Mesenchymal stem cell (in vitro differentiated cells and primary cell): ENCODE results near the gene UNC13D.
A peak's percentile ranks its signal among the peaks of the same experiment; 100 is the strongest.

Experiments
- DNase-seq: peaks from one replicate; pipeline ENCODE4 v3.0.0-alpha.2; 2013
- H2AFZ ChIP-seq: one replicate; pipeline ENCODE4 v1.6.1; 2013; ENCODE audit warnings: low read depth, mild to moderate bottlenecking, control low read depth, inconsistent platforms, low read length, moderate library complexity
- H2AK5ac ChIP-seq: 2 replicates; pipeline ENCODE4 v1.6.1; 2013; ENCODE audit warnings: low read length, moderate library complexity, mild to moderate bottlenecking, inconsistent platforms; ENCODE audit not compliant: severe bottlenecking
- H2BK120ac ChIP-seq: one replicate; pipeline ENCODE4 v1.6.1; 2013; ENCODE audit warnings: low read depth, mild to moderate bottlenecking, inconsistent platforms, low read length, moderate library complexity
- H2BK12ac ChIP-seq, 2 experiments: one replicate each; pipeline ENCODE4 v1.6.1; 2013; ENCODE audit warnings: inconsistent platforms in 2 of 2, low read length in 2 of 2, mild to moderate bottlenecking in 2 of 2, moderate library complexity in 2 of 2, control low read depth in 1 of 2
- H2BK15ac ChIP-seq: one replicate; pipeline ENCODE4 v1.6.1; 2013; ENCODE audit warnings: mild to moderate bottlenecking, low read depth, inconsistent platforms; ENCODE audit not compliant: poor library complexity, severe bottlenecking
- H2BK5ac ChIP-seq: 2 replicates; pipeline ENCODE4 v1.6.1; 2013; ENCODE audit warnings: low read depth, mild to moderate bottlenecking, low read length, control low read depth, inconsistent platforms; ENCODE audit not compliant: poor library complexity, severe bottlenecking
- H3K14ac ChIP-seq, 2 experiments: one replicate each; pipeline ENCODE4 v1.6.1; 2013; ENCODE audit warnings: inconsistent platforms in 2 of 2, low read length in 2 of 2, control low read depth in 1 of 2, mild to moderate bottlenecking in 1 of 2, moderate library complexity in 1 of 2
- H3K18ac ChIP-seq, 2 experiments: one replicate each; pipeline ENCODE4 v1.6.1; 2013; ENCODE audit warnings: inconsistent platforms in 2 of 2, low read length in 2 of 2, control low read depth in 1 of 2, low read depth in 1 of 2, mild to moderate bottlenecking in 1 of 2
- H3K23ac ChIP-seq, 2 experiments: one replicate each; pipeline ENCODE4 v1.6.1; 2013; ENCODE audit warnings: inconsistent platforms in 2 of 2, low read length in 2 of 2, mild to moderate bottlenecking in 2 of 2, moderate library complexity in 2 of 2, control low read depth in 1 of 2
- H3K27ac ChIP-seq: 2 replicates; pipeline ENCODE4 v1.5.1; 2013; ENCODE audit warnings: mild to moderate bottlenecking, moderate library complexity, low read length, control low read depth, inconsistent platforms; ENCODE audit not compliant: poor library complexity, severe bottlenecking
- H3K27me3 ChIP-seq, 2 experiments: 2 replicates each; pipeline versions ENCODE4 v1.6.1 to v1.7.0; 2013; ENCODE audit warnings: low read length in 2 of 2, mild to moderate bottlenecking in 2 of 2, moderate library complexity in 2 of 2, control low read depth in 1 of 2, inconsistent platforms in 1 of 2; ENCODE audit not compliant: control insufficient read depth in 1 of 2, insufficient read depth in 1 of 2
- H3K36me3 ChIP-seq, 2 experiments: 2 replicates each; pipeline versions ENCODE4 v1.6.1 to v1.7.0; 2013; ENCODE audit warnings: low read length in 2 of 2, control low read depth in 1 of 2, inconsistent platforms in 1 of 2, low read depth in 1 of 2, mild to moderate bottlenecking in 1 of 2; ENCODE audit not compliant: insufficient read depth in 2 of 2, control insufficient read depth in 1 of 2
- H3K4ac ChIP-seq, 2 experiments: one replicate each; pipeline ENCODE4 v1.6.1; 2013; ENCODE audit warnings: inconsistent platforms in 2 of 2, low read length in 2 of 2, mild to moderate bottlenecking in 2 of 2, moderate library complexity in 2 of 2, control low read depth in 1 of 2, low read depth in 1 of 2
- H3K4me1 ChIP-seq: 2 replicates; pipeline ENCODE4 v1.6.1; 2013; ENCODE audit warnings: low read depth, low read length, control low read depth; ENCODE audit not compliant: control insufficient read depth, insufficient read depth
- H3K4me2 ChIP-seq: 2 replicates; pipeline ENCODE4 v1.6.1; 2013; ENCODE audit warnings: low read length, mild to moderate bottlenecking, inconsistent platforms; ENCODE audit not compliant: poor library complexity, severe bottlenecking
- H3K4me3 ChIP-seq, 2 experiments: 2 replicates each; pipeline versions ENCODE4 v1.5.1 to v1.7.0; 2013; ENCODE audit warnings: low read length in 2 of 2, mild to moderate bottlenecking in 2 of 2, control low read depth in 1 of 2, low read depth in 1 of 2; ENCODE audit not compliant: insufficient read depth in 1 of 2
- H3K79me1 ChIP-seq: replicated peaks from 2 replicates; pipeline ENCODE4 v1.6.1; 2013; ENCODE audit warnings: mild to moderate bottlenecking, control low read depth, low read length, inconsistent platforms; ENCODE audit not compliant: poor library complexity, severe bottlenecking
- H3K9ac ChIP-seq: 2 replicates; pipeline ENCODE4 v1.7.0; 2013; ENCODE audit warnings: mild to moderate bottlenecking, low read length, moderate library complexity
- H3K9me3 ChIP-seq: 2 replicates; pipeline ENCODE4 v1.7.0; 2013; ENCODE audit warnings: mild to moderate bottlenecking, low read length; ENCODE audit not compliant: control insufficient read depth
- H4K8ac ChIP-seq: one replicate; pipeline ENCODE4 v1.6.1; 2013; ENCODE audit warnings: inconsistent platforms, mild to moderate bottlenecking, low read length, moderate library complexity
- H4K91ac ChIP-seq: one replicate; pipeline ENCODE4 v1.6.1; 2013; ENCODE audit warnings: mild to moderate bottlenecking, low read length, inconsistent platforms
- WGBS: methylation state at CpG from one replicate; pipeline ENCODE4 v1.1.7; 2013; ENCODE audit warnings: mixed read lengths; 5-methylcytosine and 5-hydroxymethylcytosine counted together

UNC13D gene

DNA sequence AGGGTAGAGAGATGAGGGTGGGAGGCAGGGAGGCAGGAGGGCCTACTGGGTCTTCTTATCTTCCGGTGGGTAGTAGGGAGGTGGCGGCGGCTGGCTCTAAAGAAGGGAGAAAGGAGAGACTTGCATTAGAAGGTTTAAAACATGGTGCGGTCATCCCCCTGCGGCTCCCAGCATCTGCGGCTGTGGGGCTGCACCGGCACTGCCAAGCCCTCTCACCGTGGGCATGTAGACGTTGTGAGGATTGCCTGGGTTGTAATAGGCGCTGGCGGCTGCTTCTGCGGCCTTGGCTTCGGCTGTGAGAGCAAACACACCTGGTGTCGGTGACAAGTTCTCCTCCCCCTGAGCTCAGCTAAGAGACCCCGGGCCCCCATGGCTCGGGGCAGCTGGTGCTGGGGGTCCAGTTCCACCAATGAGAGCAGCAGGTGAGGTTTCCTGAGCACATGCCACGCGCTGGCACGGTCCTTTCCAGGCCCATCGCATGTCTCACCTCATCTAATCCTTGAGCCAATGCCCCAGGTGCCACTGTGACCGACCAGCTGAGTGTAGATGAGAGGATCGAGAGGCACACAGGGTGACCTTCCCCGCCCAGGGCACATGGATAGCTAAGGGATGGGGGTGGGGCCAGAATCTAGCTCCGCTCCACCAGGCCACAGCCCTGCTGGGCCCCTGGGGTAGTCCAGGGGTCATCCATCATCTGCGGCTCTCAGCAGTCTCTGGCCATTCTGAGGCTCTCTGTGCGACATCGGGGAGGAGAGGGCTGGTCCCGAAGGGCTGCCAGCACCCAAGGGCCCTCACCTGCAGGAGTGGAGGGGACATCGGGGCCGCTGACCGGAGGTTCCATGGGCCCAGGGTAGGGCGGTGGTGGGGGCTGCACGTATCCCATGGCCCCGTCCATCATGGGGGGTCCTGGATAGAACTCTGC lies 2.7 kb upstream of the UNC13D start:
- H3K23ac ChIP-seq: no peak overlapping the region
- H4K8ac ChIP-seq: no peak overlapping the region
- DNase-seq: no peak
- H3K14ac ChIP-seq: no peak overlapping the region
- peaks cover 17% of the 10 kb centered on the region for H3K79me1 ChIP-seq
- H3K4me3 ChIP-seq: no peak overlapping the region
- no peak overlapping the region for H4K91ac ChIP-seq
- H3K27ac ChIP-seq: no peak overlapping the region
- H2AFZ ChIP-seq: no peak overlapping the region
- no peak overlapping the region for H2AK5ac ChIP-seq
- H3K4me2 ChIP-seq: no peak overlapping the region
- H2BK15ac ChIP-seq: no peak overlapping the region
- 97% methylated on average over 34 of the region's 34 CpGs for WGBS
- peaks cover 28% of the 10 kb centered on the region for H3K4me1 ChIP-seq
- no peak overlapping the region for H2BK12ac ChIP-seq
- H3K9ac ChIP-seq: no peak overlapping the region
- no peak overlapping the region for H2BK5ac ChIP-seq
- H3K9me3 ChIP-seq: no peaks in the 10 kb centered on the region
- no peak overlapping the region for H3K4ac ChIP-seq
- no peaks in the 10 kb centered on the region for H3K27me3 ChIP-seq
- H3K18ac ChIP-seq: no peak overlapping the region
- no peak overlapping the region for H2BK120ac ChIP-seq
- H3K36me3 ChIP-seq: peaks cover 62% of the 10 kb centered on the region in 2 experiments

DNA sequence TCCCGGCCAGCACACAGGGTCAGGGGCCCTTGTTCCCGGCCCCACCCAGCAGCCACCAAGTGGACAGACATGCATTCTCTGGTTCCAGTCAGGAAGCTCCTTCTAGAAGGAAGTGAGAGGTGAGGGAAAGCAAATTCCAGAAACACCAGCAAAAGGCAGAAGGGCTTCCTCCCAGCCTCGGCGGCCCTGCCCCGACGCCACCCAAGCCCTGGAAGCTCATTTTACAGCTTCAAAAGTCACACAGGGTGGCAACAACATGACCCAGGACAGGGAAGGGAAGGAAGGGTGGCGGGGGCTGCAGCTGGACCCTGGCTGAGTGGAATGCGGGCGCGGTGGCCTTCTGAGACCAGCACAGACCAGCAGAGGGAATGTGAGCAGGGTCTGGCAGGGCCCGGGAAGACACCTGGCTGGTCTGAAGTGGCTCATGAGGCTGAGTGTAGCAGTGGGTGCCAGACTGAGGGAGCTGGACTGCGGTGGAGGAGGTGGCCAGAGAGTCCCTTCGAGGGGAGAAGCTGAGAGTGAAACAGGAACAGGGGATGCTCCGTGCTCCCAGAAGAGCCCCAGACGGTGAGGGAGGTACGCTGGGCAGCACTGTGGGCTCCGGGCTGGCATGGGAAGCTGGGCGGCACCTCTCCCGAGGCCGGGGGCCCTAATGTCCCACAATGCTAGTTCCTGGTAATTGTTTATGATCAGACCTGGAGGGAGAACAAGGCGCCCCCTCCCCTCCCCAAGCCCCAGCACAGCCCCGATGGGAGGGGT lies 1.9 kb upstream of the UNC13D start:
- H3K36me3 ChIP-seq: peaks cover 56% of the 10 kb centered on the region in 2 experiments
- no peak overlapping the region for H2BK12ac ChIP-seq
- peak overlapping the region; percentile 47 for H4K91ac ChIP-seq
- H3K4me2 ChIP-seq: no peak overlapping the region
- no peak overlapping the region for H2BK5ac ChIP-seq
- H4K8ac ChIP-seq: peak overlapping the region; percentile 79
- H3K4ac ChIP-seq: no peak overlapping the region
- no peak overlapping the region for H2AFZ ChIP-seq
- H3K27me3 ChIP-seq: no peaks in the 10 kb centered on the region
- H3K4me3 ChIP-seq: no peak overlapping the region
- H3K23ac ChIP-seq: no peak overlapping the region
- H3K9me3 ChIP-seq: no peaks in the 10 kb centered on the region
- H3K18ac ChIP-seq: peak overlapping the region in 1 of 2 experiments; percentile 48
- H3K27ac ChIP-seq: peak overlapping the region; percentile 27
- H3K4me1 ChIP-seq: peaks cover 22% of the 10 kb centered on the region
- H2AK5ac ChIP-seq: peak overlapping the region; percentile 60
- no peak overlapping the region for H2BK120ac ChIP-seq
- WGBS: 88% methylated on average over 22 of the region's 22 CpGs
- no peak for DNase-seq
- no peak overlapping the region for H3K14ac ChIP-seq
- H2BK15ac ChIP-seq: no peak overlapping the region
- no peak overlapping the region for H3K9ac ChIP-seq
- peaks cover 17% of the 10 kb centered on the region for H3K79me1 ChIP-seq

GRCh38 chr17:75845058-75845711 lies 981 bp upstream of the UNC13D start:
- no peaks in the 10 kb centered on the region for H3K9me3 ChIP-seq
- peaks cover 47 to 49% of the 10 kb centered on the region in 2 experiments for H3K36me3 ChIP-seq
- H3K4ac ChIP-seq: peak overlapping the region; percentile 35 to 44
- H3K27ac ChIP-seq: no peak overlapping the region
- no peaks in the 10 kb centered on the region for H3K27me3 ChIP-seq
- no peak overlapping the region for H2BK5ac ChIP-seq
- no peak overlapping the region for H2AFZ ChIP-seq
- H3K79me1 ChIP-seq: peaks cover 15% of the 10 kb centered on the region
- H3K4me2 ChIP-seq: no peak overlapping the region
- H2BK120ac ChIP-seq: no peak overlapping the region
- H2BK15ac ChIP-seq: no peak overlapping the region
- 66% methylated on average over 21 of the region's 21 CpGs for WGBS
- peak overlapping the region; percentile 83 for H4K8ac ChIP-seq
- H4K91ac ChIP-seq: peak overlapping the region; percentile 70
- peaks cover 22% of the 10 kb centered on the region for H3K4me1 ChIP-seq
- no peak overlapping the region for H3K23ac ChIP-seq
- peak overlapping the region in 1 of 2 experiments; percentile 84 for H3K14ac ChIP-seq
- peak; percentile 76 for DNase-seq
- peak overlapping the region; percentile 52 to 55 for H3K18ac ChIP-seq
- peak overlapping the region in 1 of 2 experiments; percentile 37 for H2BK12ac ChIP-seq
- H3K4me3 ChIP-seq: no peak overlapping the region
- peak overlapping the region; percentile 85 for H2AK5ac ChIP-seq
- peak overlapping the region; percentile 6 for H3K9ac ChIP-seq
